ENCODE results near the gene SORT1. TPM values are rescaled to one million over a fixed set of nuclear protein-coding genes. Genes with fewer than 3 reads are reported as not detected.

The SORT1 gene
- total and polyA plus RNA-seq, 2 of the 13 experiments (the other 11 are each of a cell fraction or from before 2014, with no cell fraction given) = 32.4 to 93.0 TPM

DNA sequence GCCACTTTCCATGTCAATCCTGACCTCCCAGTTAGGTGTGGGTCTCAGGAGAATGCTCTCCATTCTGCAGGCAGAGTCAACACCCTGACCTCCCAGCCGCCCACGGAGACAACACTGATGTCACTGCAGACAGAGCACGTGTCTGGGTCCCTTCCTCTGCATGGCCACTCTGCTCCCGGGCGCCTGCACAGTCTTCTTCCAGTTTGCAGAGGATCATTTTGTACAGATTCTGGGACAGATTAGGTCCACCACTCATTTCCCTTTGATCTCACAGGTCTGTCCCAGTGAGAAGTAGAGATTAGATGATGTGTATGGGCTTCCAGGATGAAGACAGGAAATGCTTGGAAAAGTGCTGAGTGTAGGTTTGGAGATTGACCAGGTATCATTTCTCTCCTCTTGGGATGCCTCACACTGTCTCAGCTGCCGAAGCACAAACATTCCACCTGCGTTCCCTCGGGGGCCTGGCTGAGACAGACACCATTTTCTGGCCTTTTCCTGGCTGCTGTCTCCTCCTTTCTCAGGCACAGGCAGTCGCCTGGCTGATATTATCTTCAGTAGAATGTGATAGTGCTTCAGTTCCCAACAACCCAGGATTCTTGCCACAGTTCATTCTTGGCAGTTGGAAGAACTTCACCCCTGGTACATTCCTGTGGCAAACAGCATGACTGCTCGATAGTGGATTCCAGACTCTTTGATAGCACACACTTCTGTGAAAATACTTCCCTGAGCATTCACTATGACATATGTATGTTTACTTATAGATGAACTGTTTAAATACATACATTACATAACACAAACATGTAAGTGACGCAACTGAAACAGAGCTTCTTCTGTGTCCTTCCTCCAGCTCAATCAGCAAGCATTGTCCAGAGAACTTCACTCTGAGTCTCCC is 98.8 kb downstream of the SORT1 start (continued):
- TF ChIP-seq LRRFIP1 (CRISPR knock-in tag; conservative IDR thresholded peaks at IDR 0.05) = no peak
- TF ChIP-seq CERS6 (CRISPR knock-in tag; IDR thresholded peaks at IDR 0.05) = no peak
- TF ChIP-seq, protein P1, sequence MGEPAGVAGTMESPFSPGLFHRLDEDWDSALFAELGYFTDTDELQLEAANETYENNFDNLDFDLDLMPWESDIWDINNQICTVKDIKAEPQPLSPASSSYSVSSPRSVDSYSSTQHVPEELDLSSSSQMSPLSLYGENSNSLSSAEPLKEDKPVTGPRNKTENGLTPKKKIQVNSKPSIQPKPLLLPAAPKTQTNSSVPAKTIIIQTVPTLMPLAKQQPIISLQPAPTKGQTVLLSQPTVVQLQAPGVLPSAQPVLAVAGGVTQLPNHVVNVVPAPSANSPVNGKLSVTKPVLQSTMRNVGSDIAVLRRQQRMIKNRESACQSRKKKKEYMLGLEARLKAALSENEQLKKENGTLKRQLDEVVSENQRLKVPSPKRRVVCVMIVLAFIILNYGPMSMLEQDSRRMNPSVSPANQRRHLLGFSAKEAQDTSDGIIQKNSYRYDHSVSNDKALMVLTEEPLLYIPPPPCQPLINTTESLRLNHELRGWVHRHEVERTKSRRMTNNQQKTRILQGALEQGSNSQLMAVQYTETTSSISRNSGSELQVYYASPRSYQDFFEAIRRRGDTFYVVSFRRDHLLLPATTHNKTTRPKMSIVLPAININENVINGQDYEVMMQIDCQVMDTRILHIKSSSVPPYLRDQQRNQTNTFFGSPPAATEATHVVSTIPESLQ (CRISPR knock-in tag; conservative IDR thresholded peaks at IDR 0.05) = no peak
- no peak for TF ChIP-seq ZNF383 (CRISPR knock-in tag; IDR thresholded peaks at IDR 0.05; ENCODE audit: borderline replicate concordance)
- peak; percentile 37; the same call in 1 of the 2 replicates for TF ChIP-seq ZSCAN29 (CRISPR knock-in tag; conservative IDR thresholded peaks at IDR 0.05)
- peak; percentile 82; the same call in 1 of the 2 replicates for TF ChIP-seq ARID3A (IDR thresholded peaks at IDR 0.05; ENCODE audit: low read depth, low read length)
- TF ChIP-seq, protein P2, sequence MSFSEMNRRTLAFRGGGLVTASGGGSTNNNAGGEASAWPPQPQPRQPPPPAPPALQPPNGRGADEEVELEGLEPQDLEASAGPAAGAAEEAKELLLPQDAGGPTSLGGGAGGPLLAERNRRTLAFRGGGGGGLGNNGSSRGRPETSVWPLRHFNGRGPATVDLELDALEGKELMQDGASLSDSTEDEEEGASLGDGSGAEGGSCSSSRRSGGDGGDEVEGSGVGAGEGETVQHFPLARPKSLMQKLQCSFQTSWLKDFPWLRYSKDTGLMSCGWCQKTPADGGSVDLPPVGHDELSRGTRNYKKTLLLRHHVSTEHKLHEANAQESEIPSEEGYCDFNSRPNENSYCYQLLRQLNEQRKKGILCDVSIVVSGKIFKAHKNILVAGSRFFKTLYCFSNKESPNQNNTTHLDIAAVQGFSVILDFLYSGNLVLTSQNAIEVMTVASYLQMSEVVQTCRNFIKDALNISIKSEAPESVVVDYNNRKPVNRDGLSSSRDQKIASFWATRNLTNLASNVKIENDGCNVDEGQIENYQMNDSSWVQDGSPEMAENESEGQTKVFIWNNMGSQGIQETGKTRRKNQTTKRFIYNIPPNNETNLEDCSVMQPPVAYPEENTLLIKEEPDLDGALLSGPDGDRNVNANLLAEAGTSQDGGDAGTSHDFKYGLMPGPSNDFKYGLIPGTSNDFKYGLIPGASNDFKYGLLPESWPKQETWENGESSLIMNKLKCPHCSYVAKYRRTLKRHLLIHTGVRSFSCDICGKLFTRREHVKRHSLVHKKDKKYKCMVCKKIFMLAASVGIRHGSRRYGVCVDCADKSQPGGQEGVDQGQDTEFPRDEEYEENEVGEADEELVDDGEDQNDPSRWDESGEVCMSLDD (CRISPR knock-in tag; IDR thresholded peaks at IDR 0.05; ENCODE audit: borderline replicate concordance) = no peak
- peak; percentile 80 for TF ChIP-seq THAP11 (CRISPR knock-in tag; IDR thresholded peaks at IDR 0.05)
- peak; percentile 95 for TF ChIP-seq SALL1 (CRISPR knock-in tag; IDR thresholded peaks at IDR 0.05)
- peak; percentile 53; the same call in 1 of the 2 replicates for TF ChIP-seq FOXK1 (CRISPR knock-in tag; IDR thresholded peaks at IDR 0.05; ENCODE audit: borderline replicate concordance, low read depth)
- TF ChIP-seq MAX (IDR thresholded peaks at IDR 0.05) = peak; percentile 98
- TF ChIP-seq CENPBD1 (CRISPR knock-in tag; IDR thresholded peaks at IDR 0.05; ENCODE audit: borderline replicate concordance, low read depth) = no peak
- TF ChIP-seq, protein P3, sequence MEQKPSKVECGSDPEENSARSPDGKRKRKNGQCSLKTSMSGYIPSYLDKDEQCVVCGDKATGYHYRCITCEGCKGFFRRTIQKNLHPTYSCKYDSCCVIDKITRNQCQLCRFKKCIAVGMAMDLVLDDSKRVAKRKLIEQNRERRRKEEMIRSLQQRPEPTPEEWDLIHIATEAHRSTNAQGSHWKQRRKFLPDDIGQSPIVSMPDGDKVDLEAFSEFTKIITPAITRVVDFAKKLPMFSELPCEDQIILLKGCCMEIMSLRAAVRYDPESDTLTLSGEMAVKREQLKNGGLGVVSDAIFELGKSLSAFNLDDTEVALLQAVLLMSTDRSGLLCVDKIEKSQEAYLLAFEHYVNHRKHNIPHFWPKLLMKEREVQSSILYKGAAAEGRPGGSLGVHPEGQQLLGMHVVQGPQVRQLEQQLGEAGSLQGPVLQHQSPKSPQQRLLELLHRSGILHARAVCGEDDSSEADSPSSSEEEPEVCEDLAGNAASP (CRISPR knock-in tag; IDR thresholded peaks at IDR 0.05; ENCODE audit: borderline replicate concordance) = peak; percentile 73
